ENCODE results near the gene RIOX2.
"Not testable (repeated sequence)": the region's sequence is repeated elsewhere in the genome, so short reads cannot be mapped to it uniquely, and the experiment has no call there.

RIOX2 gene

GRCh38 chr3:98013411-98014267 lies 41.4 kb upstream of the RIOX2 start:
- WGBS, 2 donors (ENCODE audit: extremely low coverage in 2 of 2, insufficient read length in 2 of 2, insufficient replicate concordance in 1 of 2) = no CpG with 5 or more reads among the region's 4 CpGs
- Histone ChIP-seq H3K36me3 (replicated peaks in 1 of 2; ENCODE audit: control insufficient read depth in 2 of 2, insufficient read depth in 2 of 2, low read length in 2 of 2) (no peaks in the 10 kb centered on the region), H2BK12ac (ENCODE audit: low read length) (no peak overlapping the region)

DNA sequence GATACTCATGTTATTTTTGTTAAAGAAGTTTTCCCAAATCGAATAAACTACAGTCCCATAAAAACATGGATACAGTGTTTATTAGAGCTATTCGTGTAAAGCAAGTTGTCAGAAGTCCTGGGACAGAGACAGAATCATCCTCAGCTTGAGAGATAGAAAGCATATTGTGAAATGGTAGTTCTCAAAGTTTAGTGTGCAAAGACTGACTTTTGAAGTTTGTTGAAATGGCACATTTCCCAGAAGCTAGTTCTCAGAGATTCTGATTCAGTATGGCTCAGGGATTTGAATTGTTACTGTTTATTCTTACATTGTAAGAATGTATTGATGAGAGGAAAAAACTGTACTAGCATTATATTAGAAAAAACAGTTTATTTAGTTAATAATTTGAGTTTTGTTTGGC lies 40.7 kb upstream of the RIOX2 start:
- H4K91ac ChIP-seq (ENCODE audit: low read depth, low read length, poor library complexity) = no peak overlapping the region
- WGBS, 2 donors (ENCODE audit: extremely low coverage in 2 of 2, insufficient read length in 2 of 2, insufficient replicate concordance in 1 of 2) = no CpG with 5 or more reads among the region's 2 CpGs
- no peaks in the 10 kb centered on the region for H3K4me1 ChIP-seq (ENCODE audit: control insufficient read depth in 2 of 2, insufficient read depth in 1 of 2, low read depth in 1 of 2, low read length in 2 of 2)

More at GRCh38 chr3:98013411-98014267, 41.4 kb upstream of the RIOX2 start:
- H3K9ac ChIP-seq (ENCODE audit: low read depth, low read length, poor library complexity) = no peak overlapping the region
- no peak overlapping the region for H2BK15ac ChIP-seq (ENCODE audit: low read length)
- no peak overlapping the region for H3K4me3 ChIP-seq (ENCODE audit: low read length in 2 of 2)
- H4K91ac ChIP-seq (ENCODE audit: low read depth, low read length, poor library complexity) = no peak overlapping the region
- H3K18ac ChIP-seq (ENCODE audit: low read length) = no peak overlapping the region
- H3K4me1 ChIP-seq (ENCODE audit: control insufficient read depth in 2 of 2, insufficient read depth in 1 of 2, low read depth in 1 of 2, low read length in 2 of 2) = no peaks in the 10 kb centered on the region
- H2AFZ ChIP-seq (ENCODE audit: low read length) = no peak overlapping the region
- H3K79me1 ChIP-seq (ENCODE audit: low read depth, low read length) = no peaks in the 10 kb centered on the region
- no peak overlapping the region for H3K27ac ChIP-seq (replicated peaks; ENCODE audit: low read length)
- H3K27me3 ChIP-seq (ENCODE audit: control insufficient read depth in 3 of 3, insufficient read depth in 3 of 3, low read depth in 1 of 3, low read length in 3 of 3) = no peaks in the 10 kb centered on the region
- H2BK5ac ChIP-seq (ENCODE audit: low read length) = no peak overlapping the region
- no peak overlapping the region for H3K4me2 ChIP-seq (ENCODE audit: insufficient read depth, low read length, poor library complexity, severe bottlenecking)
- no peak overlapping the region for H3K4ac ChIP-seq (ENCODE audit: low read length)
- no peak overlapping the region for H4K8ac ChIP-seq (ENCODE audit: low read depth, low read length)
- no peak overlapping the region for H2AK5ac ChIP-seq (ENCODE audit: low read depth, low read length)
- H2BK120ac ChIP-seq (ENCODE audit: low read depth, low read length) = no peak overlapping the region
- no peaks in the 10 kb centered on the region for H3K9me3 ChIP-seq (replicated peaks in 1 of 2; ENCODE audit: control insufficient read depth in 2 of 2, insufficient read depth in 1 of 2, low read depth in 1 of 2, low read length in 2 of 2)
- H3K14ac ChIP-seq (ENCODE audit: low read length) = no peak overlapping the region
- H3K23ac ChIP-seq (ENCODE audit: low read depth, low read length, poor library complexity) = no peak overlapping the region
- no peak for DNase-seq (ENCODE audit: low spot score)

GRCh38 chr3:98010883-98011449 lies 38.7 kb upstream of the RIOX2 start:
- not testable (repeated sequence) for H3K18ac ChIP-seq (ENCODE audit: low read length); H3K27me3 ChIP-seq (ENCODE audit: control insufficient read depth in 3 of 3, insufficient read depth in 3 of 3, low read depth in 1 of 3, low read length in 3 of 3); H4K8ac ChIP-seq (ENCODE audit: low read depth, low read length); H3K9me3 ChIP-seq (replicated peaks in 1 of 2; ENCODE audit: control insufficient read depth in 2 of 2, insufficient read depth in 1 of 2, low read depth in 1 of 2, low read length in 2 of 2); DNase-seq (ENCODE audit: low spot score); H2BK12ac ChIP-seq (ENCODE audit: low read length); H2AFZ ChIP-seq (ENCODE audit: low read length); H2BK5ac ChIP-seq (ENCODE audit: low read length); H2BK15ac ChIP-seq (ENCODE audit: low read length); H2BK120ac ChIP-seq (ENCODE audit: low read depth, low read length); H3K9ac ChIP-seq (ENCODE audit: low read depth, low read length, poor library complexity); H3K4ac ChIP-seq (ENCODE audit: low read length); H3K23ac ChIP-seq (ENCODE audit: low read depth, low read length, poor library complexity); H3K4me1 ChIP-seq (ENCODE audit: control insufficient read depth in 2 of 2, insufficient read depth in 1 of 2, low read depth in 1 of 2, low read length in 2 of 2); H4K91ac ChIP-seq (ENCODE audit: low read depth, low read length, poor library complexity); H3K4me2 ChIP-seq (ENCODE audit: insufficient read depth, low read length, poor library complexity, severe bottlenecking); H3K14ac ChIP-seq (ENCODE audit: low read length); H2AK5ac ChIP-seq (ENCODE audit: low read depth, low read length); H3K36me3 ChIP-seq (replicated peaks in 1 of 2; ENCODE audit: control insufficient read depth in 2 of 2, insufficient read depth in 2 of 2, low read length in 2 of 2); H3K27ac ChIP-seq (replicated peaks; ENCODE audit: low read length); H3K79me1 ChIP-seq (ENCODE audit: low read depth, low read length); H3K4me3 ChIP-seq (ENCODE audit: low read length in 2 of 2)
- WGBS, 2 donors (ENCODE audit: extremely low coverage in 2 of 2, insufficient read length in 2 of 2, insufficient replicate concordance in 1 of 2) = no CpG with 5 or more reads among the region's 4 CpGs

More for the DNA sequence above, 40.7 kb upstream of the RIOX2 start:
- no peak for DNase-seq (ENCODE audit: low spot score)
- Histone ChIP-seq H3K4me2 (ENCODE audit: insufficient read depth, low read length, poor library complexity, severe bottlenecking) (no peak overlapping the region), H2BK120ac (ENCODE audit: low read depth, low read length) (no peak overlapping the region), H3K79me1 (ENCODE audit: low read depth, low read length) (no peaks in the 10 kb centered on the region), H3K9ac (ENCODE audit: low read depth, low read length, poor library complexity) (no peak overlapping the region), H4K8ac (ENCODE audit: low read depth, low read length) (no peak overlapping the region), H3K27me3 (ENCODE audit: control insufficient read depth in 3 of 3, insufficient read depth in 3 of 3, low read depth in 1 of 3, low read length in 3 of 3) (no peaks in the 10 kb centered on the region), H2BK12ac (ENCODE audit: low read length) (no peak overlapping the region), H3K36me3 (replicated peaks in 1 of 2; ENCODE audit: control insufficient read depth in 2 of 2, insufficient read depth in 2 of 2, low read length in 2 of 2) (no peaks in the 10 kb centered on the region), H3K14ac (ENCODE audit: low read length) (no peak overlapping the region), H3K4ac (ENCODE audit: low read length) (no peak overlapping the region), H3K23ac (ENCODE audit: low read depth, low read length, poor library complexity) (no peak overlapping the region), H2BK15ac (ENCODE audit: low read length) (no peak overlapping the region), H2BK5ac (ENCODE audit: low read length) (no peak overlapping the region), H3K27ac (replicated peaks; ENCODE audit: low read length) (no peak overlapping the region), H3K4me3 (ENCODE audit: low read length in 2 of 2) (no peak overlapping the region), H3K18ac (ENCODE audit: low read length) (no peak overlapping the region), H2AK5ac (ENCODE audit: low read depth, low read length) (no peak overlapping the region), H2AFZ (ENCODE audit: low read length) (no peak overlapping the region), H3K9me3 (replicated peaks in 1 of 2; ENCODE audit: control insufficient read depth in 2 of 2, insufficient read depth in 1 of 2, low read depth in 1 of 2, low read length in 2 of 2) (no peaks in the 10 kb centered on the region)

GRCh38 chr3:98010194-98010882 lies 38.1 kb upstream of the RIOX2 start:
- Histone ChIP-seq H4K8ac (ENCODE audit: low read depth, low read length) (no peak overlapping the region), H2BK12ac (ENCODE audit: low read length) (no peak overlapping the region), H2BK5ac (ENCODE audit: low read length) (no peak overlapping the region), H2AFZ (ENCODE audit: low read length) (no peak overlapping the region), H3K4me1 (ENCODE audit: control insufficient read depth in 2 of 2, insufficient read depth in 1 of 2, low read depth in 1 of 2, low read length in 2 of 2) (no peaks in the 10 kb centered on the region), H2BK15ac (ENCODE audit: low read length) (no peak overlapping the region), H4K91ac (ENCODE audit: low read depth, low read length, poor library complexity) (no peak overlapping the region), H3K18ac (ENCODE audit: low read length) (no peak overlapping the region), H3K79me1 (ENCODE audit: low read depth, low read length) (no peaks in the 10 kb centered on the region), H2AK5ac (ENCODE audit: low read depth, low read length) (no peak overlapping the region), H3K36me3 (replicated peaks in 1 of 2; ENCODE audit: control insufficient read depth in 2 of 2, insufficient read depth in 2 of 2, low read length in 2 of 2) (no peaks in the 10 kb centered on the region), H3K4ac (ENCODE audit: low read length) (no peak overlapping the region), H3K27me3 (ENCODE audit: control insufficient read depth in 3 of 3, insufficient read depth in 3 of 3, low read depth in 1 of 3, low read length in 3 of 3) (no peaks in the 10 kb centered on the region), H3K4me2 (ENCODE audit: insufficient read depth, low read length, poor library complexity, severe bottlenecking) (no peak overlapping the region), H3K14ac (ENCODE audit: low read length) (no peak overlapping the region), H3K4me3 (ENCODE audit: low read length in 2 of 2) (no peak overlapping the region), H2BK120ac (ENCODE audit: low read depth, low read length) (no peak overlapping the region), H3K23ac (ENCODE audit: low read depth, low read length, poor library complexity) (no peak overlapping the region), H3K9ac (ENCODE audit: low read depth, low read length, poor library complexity) (no peak overlapping the region), H3K9me3 (replicated peaks in 1 of 2; ENCODE audit: control insufficient read depth in 2 of 2, insufficient read depth in 1 of 2, low read depth in 1 of 2, low read length in 2 of 2) (no peaks in the 10 kb centered on the region), H3K27ac (replicated peaks; ENCODE audit: low read length) (no peak overlapping the region)
- no CpG with 5 or more reads among the region's 7 CpGs for WGBS, 2 donors (ENCODE audit: extremely low coverage in 2 of 2, insufficient read length in 2 of 2, insufficient replicate concordance in 1 of 2)
- DNase-seq (ENCODE audit: low spot score) = no peak
